ENCODE results near the gene GLIPR1L1. TPM values are rescaled to one million over a fixed set of nuclear protein-coding genes. Genes with fewer than 3 reads are reported as not detected.
A peak's percentile ranks its signal among the peaks of the same experiment; 100 is the strongest.

Gene GLIPR1L1
- total RNA-seq, 4 donors from 2014 or later = not detected

- intact Hi-C loops (cut with DNase I; ENCODE audit: low total_unique reads) (loop anchor here (2.0 to 5.0 kb wide), 2 partner anchors 55 to 693 kb away; partner anchors contain the start of genes GLIPR1L1 and NAP1L1), in situ Hi-C loops (cut with MboI; ENCODE audit: low sequenced_read_pairs in 4 of 4) (loop anchor here in 3 of 4 donors (10.0 to 25.0 kb wide), 3 partner anchors 55 to 1173 kb away; partner anchors contain the start of genes CAPS2 (in 1 of the 3), GLIPR1L1 (in 1 of the 3), OSBPL8 (in 1 of the 3) and PHLDA1 (in 1 of the 3))
- Histone ChIP-seq H3K9me3 (no peaks in the 10 kb centered on the region), H3K27me3 (no peaks in the 10 kb centered on the region), H3K4me3 (peak overlapping the region; percentile 65 to 84 (median 76)), H3K4me1 (peaks cover 23 to 24% of the 10 kb centered on the region in 2 donors), H3K27ac (peak overlapping the region; percentile 84 to 93 (median 90)), H3K36me3 (no peaks in the 10 kb centered on the region)
- no peak for DNase-seq
- TF ChIP-seq POLR2A (IDR thresholded peaks at IDR 0.05) (no peak), CTCF (IDR thresholded peaks at IDR 0.05 in 4 of 5, conservative IDR thresholded peaks at IDR 0.05 in 1 of 5) (no peak)
- no peak for ATAC-seq
Measured at GRCh38 chr12:75389706-75390105, 55.2 kb downstream of the GLIPR1L1 start.

GRCh38 chr12:75390156-75390898 is 55.9 kb downstream of the GLIPR1L1 start:
- intact Hi-C loops (cut with DNase I; ENCODE audit: low total_unique reads) = loop anchor here (2.0 kb wide), 1 partner anchor 56 kb away; the partner anchor contains the start of gene GLIPR1L1

GRCh38 chr12:75390899-75391538 is 56.5 kb downstream of the GLIPR1L1 start, which contains the start of gene GLIPR1L2:
GLIPR1L2 (plus strand) TSS chr12:75391089; CDS start chr12:75391117, 28 bp downstream.
- H3K4me3 ChIP-seq = peak within 1 kb of the TSS; percentile 65 to 84 (median 76)
- H3K9me3 ChIP-seq = no peaks in the 10 kb centered on the region
- DNase-seq = peak; percentile 90 to 95
- H3K27ac ChIP-seq = peak within 1 kb of the TSS; percentile 84 to 93 (median 90)
- intact Hi-C loops (cut with DNase I; ENCODE audit: low total_unique reads) (loop anchor here (1.0 to 2.0 kb wide), 2 partner anchors 56 to 120 kb away; partner anchors contain the start of genes GLIPR1L1 and KRR1), in situ Hi-C loops (cut with MboI; ENCODE audit: low sequenced_read_pairs in 4 of 4) (loop anchor here in 2 of 4 donors (25.0 kb wide), 2 partner anchors 646 to 1171 kb away; partner anchors contain the start of genes OSBPL8 (in 1 of the 2) and PHLDA1 (in 1 of the 2))
- ATAC-seq = peak; percentile 96 to 98
- TF ChIP-seq POLR2A (IDR thresholded peaks at IDR 0.05) (peak; percentile 68 to 77), CTCF (IDR thresholded peaks at IDR 0.05 in 4 of 5, conservative IDR thresholded peaks at IDR 0.05 in 1 of 5) (peak; percentile 73 to 86 (median 79))
- no peaks in the 10 kb centered on the region for H3K27me3 ChIP-seq
- H3K4me1 ChIP-seq = peaks cover 23 to 24% of the 10 kb centered on the region in 2 donors
- no peaks in the 10 kb centered on the region for H3K36me3 ChIP-seq

More at GRCh38 chr12:75390156-75390898, 55.9 kb downstream of the GLIPR1L1 start:
- TF ChIP-seq POLR2A (IDR thresholded peaks at IDR 0.05) = no peak
- TF ChIP-seq CTCF (IDR thresholded peaks at IDR 0.05 in 4 of 5, conservative IDR thresholded peaks at IDR 0.05 in 1 of 5) = no peak
- Histone ChIP-seq H3K27ac (peak overlapping the region; percentile 84 to 93 (median 90)), H3K9me3 (no peaks in the 10 kb centered on the region), H3K27me3 (no peaks in the 10 kb centered on the region), H3K4me3 (peak overlapping the region; percentile 65 to 84 (median 76)), H3K4me1 (peaks cover 23 to 24% of the 10 kb centered on the region in 2 donors), H3K36me3 (no peaks in the 10 kb centered on the region)
- DNase-seq = no peak
- in situ Hi-C loops (cut with MboI; ENCODE audit: low sequenced_read_pairs in 4 of 4) = loop anchor here in 2 of 4 donors (25.0 kb wide), 2 partner anchors 647 to 1172 kb away; partner anchors contain the start of genes OSBPL8 (in 1 of the 2) and PHLDA1 (in 1 of the 2)
- peak; percentile 29 to 37 for ATAC-seq

GRCh38 chr12:75404231-75404630 is 69.8 kb downstream of the GLIPR1L1 start:
- H3K4me3 ChIP-seq = no peak overlapping the region
- no peaks in the 10 kb centered on the region for H3K4me1 ChIP-seq
- in situ Hi-C loops (cut with MboI; ENCODE audit: low sequenced_read_pairs in 4 of 4) = no loop called here
- intact Hi-C loops (cut with DNase I; ENCODE audit: low total_unique reads) = no loop called here
- ATAC-seq (no peak), DNase-seq (no peak)
- H3K27me3 ChIP-seq = no peaks in the 10 kb centered on the region
- H3K9me3 ChIP-seq = no peaks in the 10 kb centered on the region
- TF ChIP-seq POLR2A (IDR thresholded peaks at IDR 0.05) (no peak), CTCF (IDR thresholded peaks at IDR 0.05 in 4 of 5, conservative IDR thresholded peaks at IDR 0.05 in 1 of 5) (no peak)
- no peak overlapping the region for H3K27ac ChIP-seq
- H3K36me3 ChIP-seq = no peaks in the 10 kb centered on the region
